ENCODE measurements around the gene TRIM10.

GRCh38 chr6:30167101-30167500 lies 6.1 kb upstream of the TRIM10 start:
- TF ChIP-seq, protein P1, sequence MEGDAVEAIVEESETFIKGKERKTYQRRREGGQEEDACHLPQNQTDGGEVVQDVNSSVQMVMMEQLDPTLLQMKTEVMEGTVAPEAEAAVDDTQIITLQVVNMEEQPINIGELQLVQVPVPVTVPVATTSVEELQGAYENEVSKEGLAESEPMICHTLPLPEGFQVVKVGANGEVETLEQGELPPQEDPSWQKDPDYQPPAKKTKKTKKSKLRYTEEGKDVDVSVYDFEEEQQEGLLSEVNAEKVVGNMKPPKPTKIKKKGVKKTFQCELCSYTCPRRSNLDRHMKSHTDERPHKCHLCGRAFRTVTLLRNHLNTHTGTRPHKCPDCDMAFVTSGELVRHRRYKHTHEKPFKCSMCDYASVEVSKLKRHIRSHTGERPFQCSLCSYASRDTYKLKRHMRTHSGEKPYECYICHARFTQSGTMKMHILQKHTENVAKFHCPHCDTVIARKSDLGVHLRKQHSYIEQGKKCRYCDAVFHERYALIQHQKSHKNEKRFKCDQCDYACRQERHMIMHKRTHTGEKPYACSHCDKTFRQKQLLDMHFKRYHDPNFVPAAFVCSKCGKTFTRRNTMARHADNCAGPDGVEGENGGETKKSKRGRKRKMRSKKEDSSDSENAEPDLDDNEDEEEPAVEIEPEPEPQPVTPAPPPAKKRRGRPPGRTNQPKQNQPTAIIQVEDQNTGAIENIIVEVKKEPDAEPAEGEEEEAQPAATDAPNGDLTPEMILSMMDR (IDR thresholded peaks at IDR 0.05) = no peak
- no peak for TF ChIP-seq POLR2A (IDR thresholded peaks at IDR 0.05)
